Loucy (cell line): ENCODE data around the gene NHSL2.

Experiments used
- H2AFZ ChIP-seq: fragments of 200-600 bp; sonication (generic); 2 replicates; pipeline ENCODE4 v1.6.0; 2016; ENCODE audit warnings: antibody characterized with exemption, mild to moderate bottlenecking, low read length, moderate library complexity
- H3F3A ChIP-seq: fragments of 200-600 bp; 2 replicates; pipeline ENCODE4 v1.6.0; 2016; ENCODE audit warnings: antibody characterized with exemption, low read depth, mild to moderate bottlenecking
- H3K27me3 ChIP-seq: fragments of 200-600 bp; sonication (generic); 2 replicates; pipeline ENCODE4 v1.6.1; 2014; ENCODE audit warnings: low read length, mild to moderate bottlenecking; ENCODE audit not compliant: insufficient read depth, poor library complexity, severe bottlenecking
- H3K36me3 ChIP-seq: fragments of 200-600 bp; sonication (generic); 2 replicates; pipeline ENCODE4 v1.6.1; 2016; ENCODE audit warnings: low read length; ENCODE audit not compliant: insufficient read depth
- H3K4me1 ChIP-seq: fragments of 200-600 bp; sonication (generic); 2 replicates; pipeline ENCODE4 v1.5.1; 2014; ENCODE audit warnings: low read length, mild to moderate bottlenecking; ENCODE audit not compliant: insufficient read depth, poor library complexity, severe bottlenecking
- H3K4me2 ChIP-seq: fragments of 200-600 bp; sonication (generic); 2 replicates; pipeline ENCODE4 v1.6.0; 2014; ENCODE audit warnings: antibody characterized with exemption, low read length, low read depth, mild to moderate bottlenecking; ENCODE audit not compliant: poor library complexity, severe bottlenecking
- H3K4me3 ChIP-seq: fragments of 200-600 bp; sonication (generic); 2 replicates; pipeline ENCODE4 v1.5.1; 2014; ENCODE audit warnings: low read length, mild to moderate bottlenecking, mixed read lengths; ENCODE audit not compliant: poor library complexity, severe bottlenecking
- H3K79me2 ChIP-seq: fragments of 200-600 bp; sonication (generic); 2 replicates; pipeline ENCODE4 v1.6.1; 2014; ENCODE audit warnings: low read length; ENCODE audit not compliant: insufficient read depth
- H3K9ac ChIP-seq: fragments of 200-600 bp; sonication (generic); 2 replicates; pipeline ENCODE4 v1.6.0; 2014; ENCODE audit warnings: mild to moderate bottlenecking, low read depth, low read length, moderate library complexity; ENCODE audit not compliant: poor library complexity, severe bottlenecking
- H3K9me2 ChIP-seq: fragments of 200-600 bp; sonication (generic); replicated peaks from 2 replicates; pipeline ENCODE4 v1.6.1; 2016; ENCODE audit warnings: low read depth, low read length, mixed read lengths
- H3K9me3 ChIP-seq: fragments of 200-600 bp; sonication (generic); 2 replicates; pipeline ENCODE4 v1.6.1; 2014; ENCODE audit warnings: mild to moderate bottlenecking, antibody characterized with exemption, low read length, low read depth; ENCODE audit not compliant: insufficient read depth
- H4K20me1 ChIP-seq: fragments of 200-600 bp; sonication (generic); 2 replicates; pipeline ENCODE4 v1.6.0; 2014; ENCODE audit warnings: antibody characterized with exemption, low read length, mild to moderate bottlenecking; ENCODE audit not compliant: insufficient read depth, poor library complexity, severe bottlenecking
- EZH2phosphoT487 ChIP-seq: fragments of 200-600 bp; IDR thresholded peaks from 2 replicates; pipeline ENCODE4 v1.6.1; 2018; ENCODE audit warnings: antibody characterized with exemption, mild to moderate bottlenecking, moderate library complexity, borderline replicate concordance
- TF ChIP-seq, protein P1 (sequence below): fragments of 200-600 bp; sonication (generic); conservative IDR thresholded peaks from 2 replicates; pipeline ENCODE4 v1.5.1; 2014; ENCODE audit warnings: mild to moderate bottlenecking, antibody characterized with exemption, low read length

NHSL2 gene

GRCh38 chrX:72094894-72095293, 184.2 kb downstream of the NHSL2 start:
- Histone ChIP-seq H3K9ac (no peak overlapping the region), H3K79me2 (no peaks in the 10 kb centered on the region), H3K4me3 (no peak overlapping the region), H2AFZ (no peak overlapping the region), H3F3A (no peaks in the 10 kb centered on the region), H3K9me2 (no peaks in the 10 kb centered on the region), H3K4me2 (no peak overlapping the region), H3K9me3 (no peaks in the 10 kb centered on the region), H3K27me3 (no peaks in the 10 kb centered on the region), H3K36me3 (no peaks in the 10 kb centered on the region), H3K4me1 (peaks cover 11% of the 10 kb centered on the region), H4K20me1 (no peaks in the 10 kb centered on the region)
- TF ChIP-seq, protein P1, sequence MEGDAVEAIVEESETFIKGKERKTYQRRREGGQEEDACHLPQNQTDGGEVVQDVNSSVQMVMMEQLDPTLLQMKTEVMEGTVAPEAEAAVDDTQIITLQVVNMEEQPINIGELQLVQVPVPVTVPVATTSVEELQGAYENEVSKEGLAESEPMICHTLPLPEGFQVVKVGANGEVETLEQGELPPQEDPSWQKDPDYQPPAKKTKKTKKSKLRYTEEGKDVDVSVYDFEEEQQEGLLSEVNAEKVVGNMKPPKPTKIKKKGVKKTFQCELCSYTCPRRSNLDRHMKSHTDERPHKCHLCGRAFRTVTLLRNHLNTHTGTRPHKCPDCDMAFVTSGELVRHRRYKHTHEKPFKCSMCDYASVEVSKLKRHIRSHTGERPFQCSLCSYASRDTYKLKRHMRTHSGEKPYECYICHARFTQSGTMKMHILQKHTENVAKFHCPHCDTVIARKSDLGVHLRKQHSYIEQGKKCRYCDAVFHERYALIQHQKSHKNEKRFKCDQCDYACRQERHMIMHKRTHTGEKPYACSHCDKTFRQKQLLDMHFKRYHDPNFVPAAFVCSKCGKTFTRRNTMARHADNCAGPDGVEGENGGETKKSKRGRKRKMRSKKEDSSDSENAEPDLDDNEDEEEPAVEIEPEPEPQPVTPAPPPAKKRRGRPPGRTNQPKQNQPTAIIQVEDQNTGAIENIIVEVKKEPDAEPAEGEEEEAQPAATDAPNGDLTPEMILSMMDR, result no peak
- no peak for TF ChIP-seq EZH2phosphoT487

GRCh38 chrX:72095370-72095769, 184.7 kb downstream of the NHSL2 start:
- no peaks in the 10 kb centered on the region for H3K9me3 ChIP-seq
- no peaks in the 10 kb centered on the region for H3K36me3 ChIP-seq
- H3F3A ChIP-seq, result no peaks in the 10 kb centered on the region
- H2AFZ ChIP-seq, result no peak overlapping the region
- H3K9ac ChIP-seq, result no peak overlapping the region
- no peaks in the 10 kb centered on the region for H3K79me2 ChIP-seq
- H3K4me3 ChIP-seq, result no peak overlapping the region
- H3K4me1 ChIP-seq, result peaks cover 16% of the 10 kb centered on the region
- no peak for TF ChIP-seq EZH2phosphoT487
- TF ChIP-seq, protein P1, result no peak
- H3K27me3 ChIP-seq, result no peaks in the 10 kb centered on the region
- no peak overlapping the region for H3K4me2 ChIP-seq
- no peaks in the 10 kb centered on the region for H3K9me2 ChIP-seq
- no peaks in the 10 kb centered on the region for H4K20me1 ChIP-seq

DNA sequence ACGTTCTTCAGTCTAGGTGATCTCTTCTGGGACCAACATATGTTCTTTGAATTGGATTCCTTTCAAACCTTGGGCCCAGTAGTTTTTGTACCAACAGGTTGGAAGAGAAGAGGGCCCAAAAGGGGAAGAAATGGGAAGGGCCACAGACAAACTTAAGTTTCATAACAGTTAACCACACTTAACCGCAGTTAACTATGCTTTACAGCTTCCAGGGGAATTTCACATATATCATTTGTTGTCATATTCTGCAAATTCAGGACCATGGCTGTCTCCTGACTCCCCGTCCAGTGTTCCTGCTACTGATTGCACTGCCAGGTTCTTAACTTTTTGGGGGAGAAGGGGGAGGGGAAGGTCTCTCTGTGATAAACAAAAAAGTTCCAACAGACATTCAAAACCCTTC, 186.5 kb downstream of the NHSL2 start:
- Histone ChIP-seq H3K4me2 (no peak overlapping the region), H3K4me1 (peaks cover 29% of the 10 kb centered on the region)
- TF ChIP-seq, protein P1, result no peak
- no peak for TF ChIP-seq EZH2phosphoT487

More for the DNA sequence above, 186.5 kb downstream of the NHSL2 start:
- Histone ChIP-seq H4K20me1 (no peaks in the 10 kb centered on the region), H3F3A (no peaks in the 10 kb centered on the region), H3K4me3 (no peak overlapping the region), H3K36me3 (no peaks in the 10 kb centered on the region), H3K9me3 (no peaks in the 10 kb centered on the region), H3K79me2 (no peaks in the 10 kb centered on the region), H3K9me2 (no peaks in the 10 kb centered on the region), H2AFZ (no peak overlapping the region), H3K27me3 (no peaks in the 10 kb centered on the region), H3K9ac (no peak overlapping the region)
